Activated naive CD8-positive, alpha-beta T cell treated with anti-CD3 and anti-CD28 coated beads for 36 hours (primary cell): ENCODE data around the gene SLC30A3. TPM values are rescaled to one million over a fixed set of nuclear protein-coding genes. Genes with fewer than 3 reads are reported as not detected.
A peak's percentile ranks its signal among the peaks of the same experiment; 100 is the strongest.

Experiments
- DNase-seq: peaks from one replicate; pipeline ENCODE4 v3.0.0; 2021
- H3K27ac Mint-ChIP-seq: one replicate; pipeline ENCODE4 v1.8.0; 2022; ENCODE audit warnings: mild to moderate bottlenecking, moderate library complexity, mixed read lengths
- H3K27me3 Mint-ChIP-seq: one replicate; pipeline ENCODE4 v1.8.0; 2022; ENCODE audit warnings: mild to moderate bottlenecking, mixed read lengths
- H3K36me3 Mint-ChIP-seq: one replicate; pipeline ENCODE4 v1.8.0; 2021; ENCODE audit warnings: mild to moderate bottlenecking, mixed read lengths
- H3K4me1 Mint-ChIP-seq: one replicate; pipeline ENCODE4 v1.8.0; 2021; ENCODE audit warnings: mixed read lengths
- H3K4me3 Mint-ChIP-seq: one replicate; pipeline ENCODE4 v1.8.0; 2022; ENCODE audit warnings: mild to moderate bottlenecking, moderate library complexity, mixed read lengths
- H3K9me3 Mint-ChIP-seq: one replicate; pipeline ENCODE4 v1.8.0; 2022; ENCODE audit warnings: mixed read lengths
- total RNA-seq, 2 experiments: library from RNA; stranded (reverse); gene quantifications; one replicate each; pipeline ENCODE4 v1.2.3, GENCODE V29; 2021

Gene SLC30A3
- total RNA-seq, 2 experiments from 2014 or later = 0.14 to 0.22 TPM

GRCh38 chr2:27214941-27215340 is 47.9 kb downstream of the SLC30A3 start:
- Mint-ChIP-seq H3K27me3 (no peaks in the 10 kb centered on the region), H3K4me1 (peaks cover 38% of the 10 kb centered on the region), H3K9me3 (no peaks in the 10 kb centered on the region), H3K27ac (no peak overlapping the region), H3K36me3 (peaks cover 49% of the 10 kb centered on the region), H3K4me3 (no peak overlapping the region)
- no peak for DNase-seq

GRCh38 chr2:27212626-27213471 is 50.0 kb downstream of the SLC30A3 start:
- Mint-ChIP-seq H3K4me3 (peak overlapping the region; percentile 98), H3K27me3 (no peaks in the 10 kb centered on the region), H3K27ac (peak overlapping the region; percentile 99), H3K36me3 (peaks cover 39% of the 10 kb centered on the region), H3K4me1 (peaks cover 41% of the 10 kb centered on the region), H3K9me3 (no peaks in the 10 kb centered on the region)
- DNase-seq = peak; percentile 44

- Mint-ChIP-seq H3K9me3 (no peaks in the 10 kb centered on the region), H3K36me3 (peaks cover 32% of the 10 kb centered on the region), H3K27ac (peak within 1 kb of the TSS; percentile 99), H3K4me1 (peaks cover 43% of the 10 kb centered on the region), H3K27me3 (no peaks in the 10 kb centered on the region), H3K4me3 (peak within 1 kb of the TSS; percentile 98)
- DNase-seq = peak; percentile 94
These were observed 50.8 kb downstream of the SLC30A3 start, which contains the start of the genes ATRAID and SLC5A6 for GRCh38 chr2:27211943-27212625. TSS of gene ATRAID (plus strand) at chr2:27212041. CDS start at chr2:27212369, 328 bp downstream. TSS of gene SLC5A6 (minus strand) at chr2:27212268. CDS start at chr2:27207650, 4,618 bp downstream.

- Mint-ChIP-seq H3K27me3 (no peaks in the 10 kb centered on the region), H3K27ac (peak overlapping the region; percentile 99), H3K4me1 (peaks cover 40% of the 10 kb centered on the region), H3K4me3 (peak overlapping the region; percentile 98), H3K9me3 (no peaks in the 10 kb centered on the region), H3K36me3 (peaks cover 25% of the 10 kb centered on the region)
- no peak for DNase-seq
These were observed 51.5 kb downstream of the SLC30A3 start for GRCh38 chr2:27211241-27211942.

- Mint-ChIP-seq H3K27ac (peak overlapping the region; percentile 57), H3K9me3 (no peaks in the 10 kb centered on the region), H3K36me3 (peaks cover 18% of the 10 kb centered on the region), H3K27me3 (no peaks in the 10 kb centered on the region), H3K4me1 (peaks cover 34% of the 10 kb centered on the region), H3K4me3 (peak overlapping the region; percentile 58)
- DNase-seq = no peak
These were observed 53.0 kb downstream of the SLC30A3 start for GRCh38 chr2:27209621-27210401.

GRCh38 chr2:27208486-27209050 is 54.3 kb downstream of the SLC30A3 start:
- Mint-ChIP-seq H3K4me1 (peaks cover 29% of the 10 kb centered on the region), H3K36me3 (peaks cover 15% of the 10 kb centered on the region), H3K27ac (peak overlapping the region; percentile 11), H3K4me3 (no peak overlapping the region), H3K9me3 (no peaks in the 10 kb centered on the region), H3K27me3 (no peaks in the 10 kb centered on the region)
- DNase-seq = no peak

- Mint-ChIP-seq H3K27me3 (no peaks in the 10 kb centered on the region), H3K4me1 (peaks cover 29% of the 10 kb centered on the region), H3K9me3 (no peaks in the 10 kb centered on the region), H3K36me3 (peaks cover 12% of the 10 kb centered on the region), H3K4me3 (no peak overlapping the region), H3K27ac (no peak overlapping the region)
- no peak for DNase-seq
These were observed 56.5 kb downstream of the SLC30A3 start for GRCh38 chr2:27206346-27206745.

GRCh38 chr2:27205206-27205605 is 57.6 kb downstream of the SLC30A3 start:
- H3K36me3 Mint-ChIP-seq = peaks cover 14% of the 10 kb centered on the region
- H3K9me3 Mint-ChIP-seq = no peaks in the 10 kb centered on the region
- H3K4me1 Mint-ChIP-seq = peaks cover 28% of the 10 kb centered on the region
- H3K27me3 Mint-ChIP-seq = no peaks in the 10 kb centered on the region
- H3K4me3 Mint-ChIP-seq = no peak overlapping the region
- peak overlapping the region; percentile 27 for H3K27ac Mint-ChIP-seq
- no peak for DNase-seq

GRCh38 chr2:27204566-27204965 is 58.3 kb downstream of the SLC30A3 start:
- DNase-seq = no peak
- no peak overlapping the region for H3K4me3 Mint-ChIP-seq
- H3K4me1 Mint-ChIP-seq = peaks cover 22% of the 10 kb centered on the region
- H3K9me3 Mint-ChIP-seq = no peaks in the 10 kb centered on the region
- H3K27me3 Mint-ChIP-seq = no peaks in the 10 kb centered on the region
- peaks cover 10% of the 10 kb centered on the region for H3K36me3 Mint-ChIP-seq
- H3K27ac Mint-ChIP-seq = no peak overlapping the region

- DNase-seq = no peak
- Mint-ChIP-seq H3K27me3 (no peaks in the 10 kb centered on the region), H3K4me3 (no peak overlapping the region), H3K9me3 (no peaks in the 10 kb centered on the region), H3K4me1 (peaks cover 14% of the 10 kb centered on the region), H3K27ac (peak overlapping the region; percentile 45), H3K36me3 (peaks cover 10% of the 10 kb centered on the region)
These were observed 59.1 kb downstream of the SLC30A3 start for GRCh38 chr2:27203741-27204140.

Other genes with a start within 250 kb of the SLC30A3 start
- gene TMEM214, start 230.1 kb downstream of the SLC30A3 start, total RNA-seq = 10 to 100 TPM; 50.6 to 54.3 TPM
- gene AGBL5, start 211.4 kb downstream of the SLC30A3 start, total RNA-seq = 10 to 100 TPM; 14.8 to 15.2 TPM
- gene OST4, start 191.4 kb downstream of the SLC30A3 start, total RNA-seq = 100 to 1,000 TPM; 282 to 290 TPM
- gene EMILIN1, start 184.4 kb downstream of the SLC30A3 start, total RNA-seq = under 1 TPM; 0.62 to 0.76 TPM
- gene KHK, start 176.3 kb downstream of the SLC30A3 start, total RNA-seq = 10 to 100 TPM; 12.6 to 12.8 TPM
- gene CGREF1, start 143.9 kb downstream of the SLC30A3 start, total RNA-seq = 1 to 10 TPM; 8.8 to 9.8 TPM
- under 1 TPM; 0.44 to 0.54 TPM for gene ABHD1, start 139.2 kb downstream of the SLC30A3 start, total RNA-seq
- 10 to 100 TPM; 62.1 to 63.3 TPM for gene PREB, start 128.4 kb downstream of the SLC30A3 start, total RNA-seq
- gene PRR30, start 123.6 kb downstream of the SLC30A3 start, total RNA-seq = not detected
- not detected for gene TCF23, start 114.0 kb downstream of the SLC30A3 start, total RNA-seq
- gene ATRAID, start 51.0 kb downstream of the SLC30A3 start, total RNA-seq = 10 to 100 TPM; 75.4 to 77.4 TPM
- gene SLC5A6, start 50.8 kb downstream of the SLC30A3 start, total RNA-seq = 10 to 100 TPM; 74.2 to 81.9 TPM
- 100 to 1,000 TPM; 134 TPM for gene CAD, start 45.7 kb downstream of the SLC30A3 start, total RNA-seq
- not detected for gene DNAJC5G, start 12.4 kb upstream of the SLC30A3 start, total RNA-seq
- gene TRIM54, start 19.4 kb upstream of the SLC30A3 start, total RNA-seq = under 1 TPM; 0.24 to 0.33 TPM
- gene UCN, start 45.4 kb upstream of the SLC30A3 start, total RNA-seq = 1 to 10 TPM; 1.3 to 1.6 TPM
- 10 to 100 TPM; 84.4 to 87.8 TPM for gene MPV17, start 60.0 kb upstream of the SLC30A3 start, total RNA-seq
- 10 to 100 TPM; 77.4 to 83.9 TPM for gene GTF3C2, start 93.7 kb upstream of the SLC30A3 start, total RNA-seq
- 10 to 100 TPM; 41.2 to 43.6 TPM for gene EIF2B4, start 107.3 kb upstream of the SLC30A3 start, total RNA-seq
- gene SNX17, start 107.6 kb upstream of the SLC30A3 start, total RNA-seq = 10 to 100 TPM; 88.1 to 96.0 TPM
- 1 to 10 TPM; 8.3 to 9.9 TPM for gene ZNF513, start 117.7 kb upstream of the SLC30A3 start, total RNA-seq
- gene PPM1G, start 146.5 kb upstream of the SLC30A3 start, total RNA-seq = 100 to 1,000 TPM; 172 to 176 TPM
- 10 to 100 TPM; 57.0 to 62.5 TPM for gene NRBP1, start 165.6 kb upstream of the SLC30A3 start, total RNA-seq
- 1 to 10 TPM; 7.4 to 9.9 TPM for gene KRTCAP3, start 179.3 kb upstream of the SLC30A3 start, total RNA-seq
- gene IFT172, start 226.7 kb upstream of the SLC30A3 start, total RNA-seq = 1 to 10 TPM; 7.1 to 8.1 TPM
- gene FNDC4, start 232.2 kb upstream of the SLC30A3 start, total RNA-seq = not detected
- gene GCKR, start 233.8 kb upstream of the SLC30A3 start, total RNA-seq = not detected